HG02610 (cell line): Measurements from ENCODE around the gene PROKR2.

Experiments
- ATAC-seq: cut with Tn5 transposase; IDR thresholded peaks from one replicate; pipeline ENCODE4 v1.9.1; 2021; ENCODE audit warnings: mild to moderate bottlenecking, moderate library complexity; ENCODE audit not compliant: unreplicated experiment

Gene PROKR2

DNA sequence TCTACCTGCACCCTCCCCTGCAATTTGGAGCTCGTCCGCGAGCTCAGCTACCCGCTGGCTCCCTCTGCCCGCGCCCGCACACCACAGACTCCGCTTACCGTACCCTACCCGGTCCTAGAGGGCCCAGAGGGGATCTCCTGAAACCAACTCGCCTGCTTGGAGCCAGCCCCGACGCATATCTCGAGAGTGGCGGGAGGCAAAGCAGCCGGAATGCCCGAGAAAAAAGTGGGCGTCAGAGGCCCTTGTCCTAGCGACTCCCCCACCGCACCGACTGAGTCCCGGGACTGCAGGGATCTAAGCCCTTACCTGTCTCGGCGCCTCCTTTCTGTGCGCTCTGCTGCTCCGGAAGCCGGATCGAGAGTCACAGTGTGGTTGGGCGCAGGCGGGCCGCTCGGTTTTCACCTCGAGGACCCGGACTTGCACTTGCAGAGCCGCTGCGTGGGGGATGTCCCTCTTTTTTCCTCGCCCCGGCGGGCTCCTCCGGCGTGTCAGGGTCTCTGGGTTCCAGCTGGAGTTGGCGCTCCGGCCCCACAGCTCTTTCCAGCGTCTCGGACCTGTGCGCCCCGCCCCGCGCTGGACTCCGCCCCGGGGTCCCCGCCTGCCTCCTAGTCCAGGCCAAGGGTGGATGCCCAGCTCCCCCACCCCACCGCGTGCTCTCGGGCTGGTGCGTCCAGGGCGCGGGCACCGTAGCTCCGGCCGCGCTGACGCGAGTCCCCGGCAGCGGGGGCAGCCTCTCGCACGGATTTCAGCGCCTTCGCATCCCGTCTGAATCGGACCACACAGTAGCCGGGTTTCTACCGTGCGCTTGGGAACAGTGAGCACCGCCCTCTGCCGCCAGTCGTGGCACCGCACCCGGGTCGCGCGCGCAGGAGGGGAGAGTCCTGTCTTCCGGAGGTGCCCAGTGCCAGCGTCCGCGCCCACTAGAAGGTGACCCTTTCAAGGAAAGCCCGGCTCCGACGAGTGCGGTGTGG is at the start of gene PROKR2:
Gene PROKR2, minus strand, starts transcription at position 767 of the 971 bp plus-strand sequence. CDS start 2,585 bp downstream, outside the sequence.
- ATAC-seq: no peak

GRCh38 chr20:5364997-5365597 is 48.3 kb upstream of the PROKR2 start:
- ATAC-seq: no peak

DNA sequence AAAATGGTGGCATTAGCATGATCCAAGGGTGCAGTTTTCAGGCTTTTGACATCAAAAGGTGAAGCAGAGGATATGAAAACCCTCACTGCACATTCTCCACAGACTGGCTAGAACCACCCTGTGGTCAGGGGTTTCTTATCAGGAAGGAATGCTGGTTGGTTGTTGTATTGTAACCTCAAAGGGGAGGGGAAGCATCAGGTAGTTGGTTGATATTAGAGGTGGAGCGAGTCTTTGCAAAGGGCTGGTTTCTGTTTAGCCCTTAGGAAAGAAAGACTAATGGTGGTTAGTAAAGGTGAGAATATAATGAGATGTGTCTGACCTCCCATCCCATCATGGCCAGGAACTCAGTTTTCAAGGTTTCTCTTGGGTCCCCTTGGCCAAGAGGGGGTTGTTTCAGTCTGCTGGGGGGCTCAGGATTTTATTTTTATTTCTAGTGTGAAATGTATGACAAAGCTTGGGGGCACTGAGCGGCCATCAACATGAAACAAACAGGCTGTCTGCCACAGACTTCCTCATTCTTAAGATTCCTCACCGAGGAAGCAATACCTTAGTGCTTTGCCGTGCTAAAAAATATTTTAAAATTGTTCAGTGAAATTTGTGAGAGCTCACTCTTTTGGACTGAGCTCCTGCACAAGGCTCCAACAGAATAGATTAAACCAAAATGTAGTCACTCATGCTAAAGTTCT is 47.5 kb upstream of the PROKR2 start:
- no peak for ATAC-seq

DNA sequence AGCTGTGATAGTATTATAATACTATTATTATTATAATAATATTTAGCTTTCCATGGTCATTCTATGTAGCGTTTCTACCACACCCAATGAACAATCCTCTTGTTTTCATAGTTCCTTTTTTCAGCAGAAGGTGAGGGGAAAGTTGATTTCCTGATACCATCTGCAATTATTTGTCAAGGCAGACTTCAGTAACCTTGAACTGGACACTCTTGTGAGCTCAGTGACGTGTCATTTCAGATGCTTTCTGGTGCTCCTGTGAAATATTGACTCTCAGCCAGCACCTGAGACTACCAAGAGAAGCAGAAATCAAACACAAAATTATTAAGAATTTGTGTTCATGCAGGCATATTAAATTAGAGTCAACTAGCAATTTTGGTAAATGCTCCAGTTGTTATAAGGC is 46.0 kb upstream of the PROKR2 start:
- ATAC-seq: no peak

- ATAC-seq: no peak
Measured at GRCh38 chr20:5361176-5361575, 44.4 kb upstream of the PROKR2 start.

- ATAC-seq: no peak
Measured at GRCh38 chr20:5357946-5358345, 41.2 kb upstream of the PROKR2 start.

GRCh38 chr20:5356941-5357340 is 40.2 kb upstream of the PROKR2 start:
- no peak for ATAC-seq

GRCh38 chr20:5354901-5355300 is 38.1 kb upstream of the PROKR2 start:
- no peak for ATAC-seq

DNA sequence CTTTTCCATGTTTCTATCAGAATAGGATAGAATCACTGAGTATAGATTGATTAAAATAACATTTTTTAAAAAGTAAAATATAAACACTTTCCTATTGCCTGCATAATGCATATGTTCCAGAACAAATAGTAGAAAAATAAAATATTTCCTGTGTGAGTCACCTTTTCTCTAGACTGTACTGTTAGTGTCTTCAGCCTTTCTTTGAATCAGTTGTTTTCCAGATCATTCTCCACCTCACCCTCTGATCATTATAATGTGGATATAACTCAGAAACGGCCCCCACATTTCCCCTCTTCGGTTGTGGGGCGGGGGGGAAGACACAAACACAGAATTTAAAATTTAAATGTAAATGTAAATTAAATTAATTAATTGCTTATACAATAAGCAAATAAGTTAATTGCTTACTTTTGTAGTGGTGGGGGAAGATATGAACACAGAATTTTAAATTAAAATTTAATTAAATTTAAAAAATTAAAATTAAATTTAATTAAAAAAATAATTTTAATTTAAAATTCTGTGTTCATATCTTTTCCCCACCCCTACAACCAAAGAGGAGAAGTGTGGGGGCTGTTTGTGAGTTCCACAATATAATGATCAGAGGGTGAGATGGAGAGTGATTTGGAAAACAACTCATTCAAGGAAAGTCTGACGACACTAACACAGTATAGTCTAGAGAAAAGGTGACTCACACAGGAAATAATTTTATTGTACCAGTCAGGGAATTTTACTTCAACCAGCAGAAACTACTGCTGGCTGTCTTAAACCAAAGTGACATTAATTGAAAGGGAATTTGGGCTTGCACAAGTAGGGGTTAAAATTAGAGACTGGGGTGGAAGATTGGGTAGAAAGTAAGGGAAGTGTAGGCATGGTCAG is 37.1 kb upstream of the PROKR2 start:
- no peak for ATAC-seq

- ATAC-seq: no peak
Measured at GRCh38 chr20:5349448-5349847, 32.7 kb upstream of the PROKR2 start.

GRCh38 chr20:5342021-5342420 is 25.3 kb upstream of the PROKR2 start:
- no peak for ATAC-seq

- no peak for ATAC-seq
Measured at GRCh38 chr20:5331340-5331739, 14.6 kb upstream of the PROKR2 start.

- no peak for ATAC-seq
Measured at GRCh38 chr20:5328268-5328667, 11.5 kb upstream of the PROKR2 start.

DNA sequence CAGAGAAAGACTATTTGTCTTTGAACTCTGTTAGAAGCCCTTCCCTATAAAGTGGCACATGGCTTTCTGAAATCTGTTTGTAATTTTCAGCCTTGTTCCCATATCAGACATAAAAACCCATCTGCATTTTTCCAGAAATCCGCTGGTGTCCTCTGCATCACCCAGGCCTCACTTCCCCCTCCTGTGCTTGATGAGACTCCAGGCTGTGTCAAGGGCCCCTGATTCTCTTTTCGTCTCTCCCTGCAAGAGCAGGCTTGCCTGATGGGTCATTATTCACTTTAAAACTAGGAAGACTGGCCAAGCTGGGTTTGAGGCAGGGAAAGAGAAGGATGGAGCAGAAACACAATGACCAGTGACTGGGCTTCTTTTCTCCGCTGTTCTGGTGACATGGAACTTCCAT is 10.6 kb upstream of the PROKR2 start:
- ATAC-seq: no peak

DNA sequence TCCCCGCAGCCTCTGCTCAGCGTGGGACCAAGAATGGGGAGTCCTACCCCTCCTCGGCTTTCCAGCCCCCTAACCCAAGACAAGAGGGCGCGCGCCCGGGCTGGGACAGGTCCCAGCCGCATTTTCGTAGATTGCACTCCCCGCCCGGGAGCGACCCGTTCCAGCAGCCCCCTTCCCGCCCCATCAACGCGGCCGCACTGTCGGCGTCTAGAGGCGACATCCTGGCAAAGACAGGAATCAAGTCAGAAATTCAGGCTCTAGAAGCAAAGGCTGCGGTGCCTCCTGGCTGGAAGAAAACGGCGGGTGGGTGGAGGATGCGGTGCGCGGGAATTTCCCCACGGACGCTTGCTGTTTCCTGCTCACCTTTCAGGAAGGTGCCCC is 957 bp downstream of the PROKR2 start:
- no peak for ATAC-seq

- ATAC-seq: no peak
Measured at GRCh38 chr20:5313916-5314315, 2.8 kb downstream of the PROKR2 start.

GRCh38 chr20:5312518-5312917 is 4.2 kb downstream of the PROKR2 start:
- no peak for ATAC-seq

DNA sequence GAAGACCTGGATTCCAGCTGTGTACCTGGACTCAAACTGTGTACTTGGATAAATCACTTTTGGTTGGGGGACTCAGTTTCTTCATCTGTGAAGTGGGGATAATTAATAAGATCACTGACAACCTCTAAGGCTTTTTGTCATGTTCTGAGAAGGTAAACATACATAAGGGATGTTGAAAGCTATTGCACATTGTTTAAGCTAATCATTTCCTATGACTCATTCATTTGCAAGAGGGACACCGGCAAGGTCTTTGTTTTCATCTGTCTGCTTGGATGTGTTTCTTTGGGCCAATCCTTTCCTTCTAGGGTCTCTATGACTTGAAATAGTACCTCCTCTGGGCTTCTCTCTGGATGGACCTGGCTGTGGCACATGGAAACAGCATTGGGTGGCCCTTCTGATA is 6.8 kb downstream of the PROKR2 start:
- ATAC-seq: no peak

DNA sequence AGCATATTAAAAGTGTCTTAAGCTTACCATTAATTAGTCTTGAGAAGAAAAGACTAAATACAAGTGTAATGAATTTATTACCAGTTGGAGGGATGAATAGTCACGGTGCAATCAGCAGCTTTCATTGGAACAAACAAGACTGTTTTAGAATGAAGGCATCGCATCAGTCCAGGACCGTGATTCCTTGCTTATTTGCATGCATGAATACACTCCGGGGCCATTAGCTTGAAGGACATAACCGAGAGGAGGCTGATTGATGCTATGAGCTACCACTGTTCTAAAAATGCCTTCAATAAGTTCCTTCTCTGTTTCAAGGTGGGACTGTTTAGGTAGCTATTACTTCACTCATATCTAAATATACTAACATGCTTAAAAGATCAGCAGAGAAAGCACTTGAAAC is 17.9 kb downstream of the PROKR2 start:
- no peak for ATAC-seq

- ATAC-seq: no peak
Measured at GRCh38 chr20:5297280-5298004, 19.3 kb downstream of the PROKR2 start.
